ENCODE results near the gene TMEM217.

The TMEM217 gene

DNA sequence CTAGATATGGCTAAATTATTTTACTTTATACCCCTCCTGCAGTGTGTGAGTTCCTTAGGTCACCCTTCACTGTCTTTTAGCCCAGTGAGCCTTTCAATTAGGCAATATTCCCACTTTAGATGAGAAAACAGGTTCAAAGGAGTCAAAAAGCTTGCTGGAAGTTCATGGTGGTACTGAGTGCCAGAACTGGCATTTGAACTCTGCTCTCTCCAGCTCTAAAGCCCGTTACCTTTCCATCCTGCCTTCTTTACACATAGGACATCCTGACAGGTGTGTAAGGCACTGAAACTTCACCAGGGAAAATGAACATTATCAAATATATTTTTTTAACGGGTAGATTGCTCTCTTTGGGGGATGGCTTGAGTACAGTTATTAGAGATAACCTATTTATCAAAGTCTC is 11.2 kb upstream of the TMEM217 start:
- H3K4me3 ChIP-seq (ENCODE audit: low read depth, low read length): no peak overlapping the region
- no peak for DNase-seq (ENCODE audit: low read depth)
- TF ChIP-seq, protein P1, sequence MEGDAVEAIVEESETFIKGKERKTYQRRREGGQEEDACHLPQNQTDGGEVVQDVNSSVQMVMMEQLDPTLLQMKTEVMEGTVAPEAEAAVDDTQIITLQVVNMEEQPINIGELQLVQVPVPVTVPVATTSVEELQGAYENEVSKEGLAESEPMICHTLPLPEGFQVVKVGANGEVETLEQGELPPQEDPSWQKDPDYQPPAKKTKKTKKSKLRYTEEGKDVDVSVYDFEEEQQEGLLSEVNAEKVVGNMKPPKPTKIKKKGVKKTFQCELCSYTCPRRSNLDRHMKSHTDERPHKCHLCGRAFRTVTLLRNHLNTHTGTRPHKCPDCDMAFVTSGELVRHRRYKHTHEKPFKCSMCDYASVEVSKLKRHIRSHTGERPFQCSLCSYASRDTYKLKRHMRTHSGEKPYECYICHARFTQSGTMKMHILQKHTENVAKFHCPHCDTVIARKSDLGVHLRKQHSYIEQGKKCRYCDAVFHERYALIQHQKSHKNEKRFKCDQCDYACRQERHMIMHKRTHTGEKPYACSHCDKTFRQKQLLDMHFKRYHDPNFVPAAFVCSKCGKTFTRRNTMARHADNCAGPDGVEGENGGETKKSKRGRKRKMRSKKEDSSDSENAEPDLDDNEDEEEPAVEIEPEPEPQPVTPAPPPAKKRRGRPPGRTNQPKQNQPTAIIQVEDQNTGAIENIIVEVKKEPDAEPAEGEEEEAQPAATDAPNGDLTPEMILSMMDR (IDR thresholded peaks at IDR 0.05; ENCODE audit: control insufficient read depth, extremely low read depth, insufficient read depth): no peak

DNA sequence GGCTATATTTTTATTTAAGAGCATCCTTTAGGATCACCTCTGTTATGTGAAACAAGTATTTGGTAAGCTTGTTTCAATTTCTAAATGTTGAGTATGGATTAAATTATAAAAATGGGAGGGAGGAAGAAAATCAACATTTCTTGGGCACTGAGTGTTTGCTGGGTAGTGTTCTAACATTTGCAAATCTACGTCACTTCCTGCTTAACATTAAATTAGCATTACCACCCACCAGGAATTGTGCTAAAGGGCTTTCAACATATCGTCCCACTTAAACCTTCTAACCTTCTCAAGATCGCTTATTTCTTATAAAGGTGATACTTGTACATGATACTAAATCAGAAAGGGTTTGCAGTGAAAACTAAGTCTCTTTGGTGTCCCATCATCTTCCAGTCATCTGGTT is 7.9 kb upstream of the TMEM217 start:
- TF ChIP-seq, protein P1 (IDR thresholded peaks at IDR 0.05; ENCODE audit: control insufficient read depth, extremely low read depth, insufficient read depth): no peak
- no peak for DNase-seq (ENCODE audit: low read depth)
- no peak overlapping the region for H3K4me3 ChIP-seq (ENCODE audit: low read depth, low read length)

DNA sequence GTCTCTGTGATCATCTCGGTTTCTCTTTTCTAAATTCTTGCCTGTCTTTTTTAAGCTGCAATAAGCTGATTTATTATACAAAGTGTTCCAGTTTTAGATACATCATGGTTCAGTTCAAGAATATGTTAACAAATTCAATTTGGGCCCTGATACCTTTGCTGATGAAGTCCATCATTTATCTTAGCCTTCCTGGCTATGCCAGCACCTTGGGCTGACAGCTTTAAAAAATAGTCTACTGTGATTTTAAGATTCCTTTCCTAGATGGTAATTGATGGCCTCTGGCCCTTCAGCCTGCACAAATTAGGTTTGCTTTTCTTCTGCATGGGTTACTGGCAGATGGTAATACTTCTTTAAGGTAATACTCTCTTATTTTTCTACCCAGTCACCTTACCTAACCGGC is 7.1 kb upstream of the TMEM217 start:
- H3K4me3 ChIP-seq (ENCODE audit: low read depth, low read length): no peak overlapping the region
- TF ChIP-seq, protein P1 (IDR thresholded peaks at IDR 0.05; ENCODE audit: control insufficient read depth, extremely low read depth, insufficient read depth): no peak

DNA sequence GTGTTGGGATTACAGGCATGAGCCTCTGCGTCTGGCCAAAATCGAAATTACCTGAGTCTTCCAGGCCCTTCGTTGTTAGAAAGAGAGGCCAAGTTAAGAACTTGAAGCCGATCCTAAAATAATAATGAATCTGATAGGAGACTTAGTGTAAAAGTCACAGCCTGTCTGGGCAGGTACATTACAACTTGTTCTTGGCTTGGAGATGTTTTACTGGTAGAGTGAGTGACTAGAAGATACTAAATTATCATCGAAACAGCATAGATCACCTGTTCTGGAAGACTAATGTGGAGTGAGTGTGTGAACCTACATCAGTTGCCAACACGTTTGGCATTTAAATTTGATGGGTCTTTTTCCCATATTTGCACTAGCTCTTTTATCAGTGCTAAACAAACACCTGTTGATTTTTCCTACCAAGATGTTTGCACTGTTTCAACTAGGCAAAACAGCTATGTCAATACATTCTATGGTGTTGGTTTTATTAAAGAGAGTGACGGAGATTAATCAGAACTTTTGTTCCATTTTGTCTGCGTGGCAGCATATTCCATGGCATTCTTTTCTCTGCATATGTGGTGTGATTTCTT is 4.6 kb upstream of the TMEM217 start:
- TF ChIP-seq, protein P1 (IDR thresholded peaks at IDR 0.05; ENCODE audit: control insufficient read depth, extremely low read depth, insufficient read depth): no peak
- peak; percentile 96 for DNase-seq (ENCODE audit: low read depth)
- no peak overlapping the region for H3K4me3 ChIP-seq (ENCODE audit: low read depth, low read length)

More for the DNA sequence above, 7.1 kb upstream of the TMEM217 start:
- no peak for DNase-seq (ENCODE audit: low read depth)

DNA sequence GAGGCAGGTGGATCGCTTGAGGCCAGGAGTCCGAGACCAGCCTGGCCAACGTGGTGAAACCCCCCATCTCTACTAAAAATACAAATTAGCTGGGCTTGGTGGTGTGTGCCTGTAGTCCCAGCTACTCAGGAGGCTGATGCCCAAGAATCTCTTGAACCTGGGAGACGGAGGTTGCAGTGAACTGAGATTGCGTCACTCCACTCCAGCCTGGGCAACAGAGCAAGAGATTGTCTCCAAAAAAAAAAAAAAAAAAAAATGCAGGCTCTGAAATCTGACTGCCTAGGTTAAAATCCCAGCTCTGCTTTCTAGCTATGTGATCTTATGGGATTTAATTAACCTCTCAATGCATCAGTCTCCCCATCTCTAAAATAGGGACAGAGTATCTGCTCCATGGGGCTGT is 3.3 kb upstream of the TMEM217 start:
- H3K4me3 ChIP-seq (ENCODE audit: low read depth, low read length): no peak overlapping the region
- TF ChIP-seq, protein P1 (IDR thresholded peaks at IDR 0.05; ENCODE audit: control insufficient read depth, extremely low read depth, insufficient read depth): no peak
- DNase-seq (ENCODE audit: low read depth): no peak

DNA sequence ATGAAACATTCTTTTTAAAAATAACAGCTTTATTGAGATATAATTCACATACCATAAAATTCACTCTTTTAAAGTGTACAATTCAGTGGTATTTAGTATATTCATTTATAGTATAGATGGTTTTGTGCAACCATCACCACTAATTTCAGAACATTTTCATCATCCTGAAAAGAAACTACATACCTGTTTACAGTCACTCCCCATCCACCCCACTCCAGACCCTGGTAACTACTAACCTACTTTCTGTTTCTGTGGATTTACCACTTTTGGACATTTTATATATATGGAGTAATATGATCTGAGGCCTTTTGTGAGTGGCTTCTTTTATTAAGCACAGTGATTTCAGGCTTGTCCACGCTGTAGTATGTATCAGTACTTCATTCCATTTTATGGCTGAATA is 2.5 kb upstream of the TMEM217 start:
- no peak overlapping the region for H3K4me3 ChIP-seq (ENCODE audit: low read depth, low read length)
- TF ChIP-seq, protein P1 (IDR thresholded peaks at IDR 0.05; ENCODE audit: control insufficient read depth, extremely low read depth, insufficient read depth): no peak
- no peak for DNase-seq (ENCODE audit: low read depth)

DNA sequence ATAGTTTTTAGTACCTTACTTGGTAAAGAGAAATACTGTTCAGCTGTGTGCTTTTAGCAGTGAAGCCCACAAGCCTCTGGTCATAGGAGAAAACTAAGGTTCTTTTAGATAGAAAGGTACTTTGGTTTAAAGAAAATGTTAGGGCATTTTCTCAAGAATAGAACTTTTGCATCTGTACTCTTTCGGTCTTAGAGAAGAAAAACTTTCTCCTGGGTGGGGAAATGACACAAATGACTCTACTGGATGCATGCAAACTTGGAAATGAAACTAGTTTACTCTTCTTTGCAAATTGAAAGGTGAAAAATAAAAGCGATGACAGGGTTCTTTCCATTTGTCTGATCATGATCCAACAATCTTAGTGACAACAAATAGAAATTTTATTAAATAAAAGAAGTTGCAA is 2.1 kb upstream of the TMEM217 start:
- DNase-seq (ENCODE audit: low read depth): no peak
- TF ChIP-seq, protein P1 (IDR thresholded peaks at IDR 0.05; ENCODE audit: control insufficient read depth, extremely low read depth, insufficient read depth): no peak

More for the DNA sequence above, 2.1 kb upstream of the TMEM217 start:
- no peak overlapping the region for H3K4me3 ChIP-seq (ENCODE audit: low read depth, low read length)

Data from LNCaP clone FGC (cell line).